HepG2 (cell line): ENCODE measurements around the gene MYCT1. TPM values are rescaled to one million over a fixed set of nuclear protein-coding genes. Genes with fewer than 3 reads are reported as not detected.

Source experiments
- ATAC-seq: fragments of 200-7000 bp; cut with Tn5 transposase; 3 replicates; pipeline ENCODE4 v1.9.1; 2020; ENCODE audit warnings: mild to moderate bottlenecking, moderate library complexity
- BruUV-seq: library from RNA; stranded (reverse); fragments of 400-500 nt; replicated peaks from 2 replicates; lab custom pipeline; 2021; lab: Mats Ljungman, UMichigan
- CTCF ChIA-PET: fragments of 300-600 bp; formaldehyde crosslinking; extraction: SDS; loops from one replicate; lab custom pipeline; 2021; ENCODE audit warnings: low total read pairs, inconsistent platforms, low intra/inter-chr PET ratio; lab: Yijun Ruan, JAX
- POLR2A ChIA-PET: fragments of 350-600 bp; sonication (Branson Sonifier 250); formaldehyde crosslinking; loops from one replicate; lab custom pipeline; 2020; ENCODE audit warnings: antibody characterized with exemption, inconsistent platforms; lab: Yijun Ruan, JAX
- DNase-seq: peaks from one replicate; pipeline ENCODE4 v3.0.0-alpha.2; 2015; ENCODE audit warnings: low spot score
- FAIRE-seq: peaks from 3 replicates; lab custom pipeline; 2011; peaks lifted over from hg19 to GRCh38; lab: Jason Lieb, UNC
- H2AFZ ChIP-seq: one replicate; pipeline ENCODE4 v1.6.1; 2011; ENCODE audit warnings: low read length, inconsistent platforms
- H3K27ac ChIP-seq: fragments of 300-600 bp; 3 replicates; pipeline ENCODE4 v1.8.0; 2011; ENCODE audit warnings: mixed run types, mild to moderate bottlenecking, mixed read lengths, low read length, inconsistent platforms; ENCODE audit not compliant: insufficient read depth; ENCODE audit errors: extremely low read length
- H3K27me3 ChIP-seq, 2 experiments: fragments of 200-600 bp in 1 of 2; 2 replicates in 1 of 2; 3 replicates in 1 of 2; pipeline versions ENCODE4 v1.6.0 to v1.8.0; 2011; ENCODE audit warnings: low read length in 2 of 2, mild to moderate bottlenecking in 2 of 2, moderate library complexity in 2 of 2, inconsistent platforms in 1 of 2; ENCODE audit not compliant: insufficient read depth in 2 of 2, control insufficient read depth in 1 of 2
- H3K36me3 ChIP-seq, 2 experiments: fragments of 200-600 bp in 1 of 2; replicated peaks in 1 of 2; 2 replicates in 1 of 2; 3 replicates in 1 of 2; pipeline versions ENCODE4 v1.5.1 to v1.8.0; 2011; ENCODE audit warnings: low read length in 2 of 2, inconsistent platforms in 1 of 2; ENCODE audit not compliant: insufficient read depth in 2 of 2, control insufficient read depth in 1 of 2
- H3K4me1 ChIP-seq: 2 replicates; pipeline ENCODE4 v1.5.1; 2012; ENCODE audit warnings: low read length, inconsistent platforms; ENCODE audit not compliant: insufficient read depth
- H3K4me2 ChIP-seq: 2 replicates; pipeline ENCODE4 v1.6.0; 2011; ENCODE audit warnings: low read depth, low read length, inconsistent platforms
- H3K4me3 ChIP-seq, 3 experiments: fragments of 200-600 bp in 1 of 3; sonication (generic), shearing (Covaris generic) in 1 of 3; replicated peaks in 1 of 3; 2 replicates each; pipeline ENCODE4 v1.5.1; 2011 to 2016; ENCODE audit warnings: low read length in 3 of 3, inconsistent platforms in 2 of 3, low read depth in 2 of 3, mild to moderate bottlenecking in 2 of 3, control low read depth in 1 of 3, mixed read lengths in 1 of 3; ENCODE audit not compliant: insufficient read depth in 1 of 3
- H3K79me2 ChIP-seq: one replicate; pipeline ENCODE4 v1.6.1; 2011; ENCODE audit warnings: low read length, inconsistent platforms; ENCODE audit not compliant: insufficient read depth
- H3K9ac ChIP-seq: 2 replicates; pipeline ENCODE4 v1.6.0; 2011; ENCODE audit warnings: mild to moderate bottlenecking, low read depth, low read length, inconsistent platforms; ENCODE audit not compliant: insufficient read depth
- H3K9me3 ChIP-seq: 2 replicates; pipeline ENCODE4 v1.5.1; 2012; ENCODE audit warnings: mild to moderate bottlenecking, low read length
- H4K20me1 ChIP-seq: 2 replicates; pipeline ENCODE4 v1.6.0; 2011; ENCODE audit warnings: inconsistent platforms, mild to moderate bottlenecking, low read length, moderate library complexity; ENCODE audit not compliant: insufficient read depth
- CEBPG ChIP-seq: IDR thresholded peaks from 2 replicates; pipeline ENCODE4 v1.6.1; 2016
- ERF ChIP-seq: IDR thresholded peaks from 2 replicates; pipeline ENCODE4 v1.6.1; 2018; ENCODE audit warnings: missing biosample characterization, missing genetic modification reagents
- FOXA1 ChIP-seq, 2 experiments: fragments of 450-650 bp in 1 of 2; sonication (generic) in 1 of 2; formaldehyde crosslinking in 1 of 2; IDR thresholded peaks; 2 replicates each; pipeline versions ENCODE4 v1.4.0 to v1.6.1; 2016 to 2020; ENCODE audit warnings: missing genetic modification reagents in 1 of 2
- HMG20A ChIP-seq: IDR thresholded peaks from 2 replicates; pipeline ENCODE4 v1.6.1; 2016; ENCODE audit warnings: borderline replicate concordance
- MYNN ChIP-seq: sonication (generic); formaldehyde crosslinking; IDR thresholded peaks from 2 replicates; pipeline ENCODE4 v1.4.0; 2020; ENCODE audit warnings: mild to moderate bottlenecking, low read depth, missing genetic modification reagents
- PAF1 ChIP-seq: IDR thresholded peaks from 2 replicates; pipeline ENCODE4 v1.6.1; 2016; ENCODE audit warnings: missing genetic modification reagents, missing compliant biosample characterization
- STAG1 ChIP-seq: sonication (generic); formaldehyde crosslinking; IDR thresholded peaks from 2 replicates; pipeline ENCODE4 v1.4.0; 2020; ENCODE audit warnings: missing genetic modification reagents
- ZFP37 ChIP-seq: sonication (generic); formaldehyde crosslinking; IDR thresholded peaks from 2 replicates; pipeline ENCODE4 v1.4.0; 2020; ENCODE audit warnings: missing genetic modification reagents, borderline replicate concordance
- ZFP62 ChIP-seq: sonication (generic); formaldehyde crosslinking; IDR thresholded peaks from 2 replicates; pipeline ENCODE4 v1.4.0; 2020; ENCODE audit warnings: missing genetic modification reagents
- ZNF335 ChIP-seq: sonication (generic); formaldehyde crosslinking; IDR thresholded peaks from 2 replicates; pipeline ENCODE4 v1.4.0; 2020; ENCODE audit warnings: missing genetic modification reagents
- ZNF432 ChIP-seq: sonication (generic); formaldehyde crosslinking; IDR thresholded peaks from 2 replicates; pipeline ENCODE4 v1.5.0; 2020; ENCODE audit warnings: missing genetic modification reagents, mild to moderate bottlenecking, borderline replicate concordance
- ZNF552 ChIP-seq: sonication (generic); formaldehyde crosslinking; IDR thresholded peaks from 2 replicates; pipeline ENCODE4 v1.9.0; 2022; ENCODE audit warnings: missing genetic modification reagents, mild to moderate bottlenecking, borderline replicate concordance
- WGBS: methylation state at CpG from one replicate; pipeline ENCODE4 v1.1.6; 2017; ENCODE audit warnings: low lambda C conversion rate; 5-methylcytosine and 5-hydroxymethylcytosine counted together
- in situ Hi-C: cut with HindIII; loops from 2 replicates; pipeline ENCODE4 v1.10.0; 2017; ENCODE audit warnings: low pct_unique_long_range_greater_than_20kb; ENCODE audit not compliant: extremely low pct_ligation_motif_present
- intact Hi-C: fragments of 100-400 bp; cut with micrococcal nuclease; formaldehyde crosslinking; loops from one replicate; pipeline ENCODE4 v1.10.0; 2022; ENCODE audit not compliant: unreplicated experiment
- polyA plus RNA-seq, 8 experiments: library from polyadenylated mRNA; depleted of rRNA in 3 of 8; stranded (reverse) in 7 of 8; unstranded in 1 of 8; fragments of >200 nt; fragmentation: Illumina TruSeq in 4 of 8; extraction: Trizol in 4 of 8; gene quantifications; 2 replicates each; pipeline versions ENCODE4 v1.2.1 to v1.2.3, GENCODE V29; 2011 to 2016; ENCODE audit warnings: low read depth in 4 of 8, missing spikeins in 1 of 8, mixed read lengths in 1 of 8; ENCODE audit not compliant: insufficient read depth in 1 of 8
- total RNA-seq, 5 experiments: library from RNA; depleted of rRNA; stranded (reverse); fragments of >200 nt; fragmentation: Illumina TruSeq; extraction: Trizol; gene quantifications; 2 replicates each; pipeline ENCODE4 v1.2.3, GENCODE V29; 2016; ENCODE audit warnings: low read depth in 1 of 5
- TF ChIP-seq, protein P1 (sequence below): sonication (generic); formaldehyde crosslinking; IDR thresholded peaks from 2 replicates; pipeline ENCODE4 v1.4.0; 2020; ENCODE audit warnings: missing genetic modification reagents
- TF ChIP-seq, protein P2 (sequence below): sonication (generic); formaldehyde crosslinking; IDR thresholded peaks from 2 replicates; pipeline ENCODE4 v1.4.0; 2020; ENCODE audit warnings: missing genetic modification reagents
- TF ChIP-seq, protein P3 (sequence below): sonication (generic); formaldehyde crosslinking; IDR thresholded peaks from 2 replicates; pipeline ENCODE4 v1.8.1; 2023; ENCODE audit warnings: mild to moderate bottlenecking, inconsistent platforms, moderate library complexity, missing genetic modification reagents, borderline replicate concordance

MYCT1 gene
- total and polyA plus RNA-seq, 2 of the 13 experiments (the other 11 are each of a cell fraction or from before 2014, with no cell fraction given) = not detected

DNA sequence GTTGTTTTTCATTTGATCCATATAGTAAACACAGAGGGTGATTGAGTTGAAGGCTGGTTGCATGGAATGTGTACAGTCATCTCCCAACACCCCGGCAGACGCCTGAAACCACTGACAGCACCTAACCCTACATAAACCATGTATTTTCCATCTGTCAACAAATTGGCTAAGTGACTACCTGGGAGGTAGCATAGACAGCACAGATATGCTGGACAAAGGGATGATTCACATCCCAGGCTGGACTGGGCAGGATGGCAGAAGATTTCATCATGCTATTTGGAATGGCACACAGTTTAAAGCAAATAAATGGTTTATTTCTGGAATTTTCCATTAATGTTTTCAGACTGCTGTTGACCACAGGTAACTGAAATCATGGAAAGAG, 48.5 kb downstream of the MYCT1 start (continued):
- TF ChIP-seq HMG20A (CRISPR knock-in tag) (peak; percentile 50; the same call in 1 of the 2 replicates), CEBPG (CRISPR knock-in tag) (peak; percentile 71), FOXA1 (IDR thresholded peaks at IDR 0.05) (no peak), FOXA1 (CRISPR knock-in tag; IDR thresholded peaks at IDR 0.05) (peak; percentile 37; the same call in 1 of the 2 replicates)
- TF ChIP-seq, protein P1, sequence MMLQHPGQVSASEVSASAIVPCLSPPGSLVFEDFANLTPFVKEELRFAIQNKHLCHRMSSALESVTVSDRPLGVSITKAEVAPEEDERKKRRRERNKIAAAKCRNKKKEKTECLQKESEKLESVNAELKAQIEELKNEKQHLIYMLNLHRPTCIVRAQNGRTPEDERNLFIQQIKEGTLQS (CRISPR knock-in tag) = peak; percentile 53; the same call in 1 of the 2 replicates

DNA sequence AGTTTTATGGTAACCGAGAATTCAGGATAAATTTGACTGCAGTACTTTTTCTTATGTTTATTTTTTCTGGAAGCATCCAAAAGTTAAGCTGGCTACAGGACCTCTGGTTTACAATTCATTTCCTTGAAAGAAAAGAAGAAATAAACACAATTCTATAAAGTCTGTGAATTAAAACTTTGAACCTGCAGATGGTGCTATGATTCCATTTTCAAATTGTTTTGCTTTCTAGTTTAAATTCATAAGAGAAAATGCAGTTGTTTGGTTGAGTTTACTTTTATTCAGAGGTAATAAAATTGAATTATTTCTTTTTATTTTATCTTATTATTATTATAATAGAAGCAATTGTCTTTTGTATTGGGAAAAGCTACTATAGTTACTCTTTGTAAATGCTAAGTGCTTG, 51.1 kb downstream of the MYCT1 start:
- H3K79me2 ChIP-seq = no peaks in the 10 kb centered on the region
- in situ Hi-C loops = loop anchor here (10.0 kb wide), 1 partner anchor 206 kb away; no protein-coding TSS in a partner anchor
- H3K4me2 ChIP-seq = no peak overlapping the region
- H3K4me1 ChIP-seq = peaks cover 10% of the 10 kb centered on the region; the same call in 1 of the 2 replicates
- POLR2A ChIA-PET = no interaction called here
- no peak overlapping the region for H3K27ac ChIP-seq
- H3K4me3 ChIP-seq = no peak overlapping the region
- BruUV-seq = no TSS peak
- 0% methylated on average over 1 of the region's 1 CpG for WGBS
- H3K9ac ChIP-seq = no peak overlapping the region
- CTCF ChIA-PET = interaction anchor here (1.5 kb wide), 1 partner anchor 148 kb away, joined by 6 read pairs; no protein-coding TSS in a partner anchor
- no peaks in the 10 kb centered on the region for H3K36me3 ChIP-seq
- no peaks in the 10 kb centered on the region; a peak in 1 of 5 replicates for H3K27me3 ChIP-seq
- intact Hi-C loops = loop anchor here (2.0 to 10.0 kb wide), 3 partner anchors 116 to 200 kb away; no protein-coding TSS in a partner anchor
- no peaks in the 10 kb centered on the region for H4K20me1 ChIP-seq
- ATAC-seq (no peak), DNase-seq (no peak), FAIRE-seq (no peak)
- H2AFZ ChIP-seq = no peak overlapping the region
- no peaks in the 10 kb centered on the region for H3K9me3 ChIP-seq
- 0 out of 2 replicates have a peak, but pooled peaks have one; percentile 6 for TF ChIP-seq STAG1 (CRISPR knock-in tag)
- TF ChIP-seq ERF (CRISPR knock-in tag) = no peak

DNA sequence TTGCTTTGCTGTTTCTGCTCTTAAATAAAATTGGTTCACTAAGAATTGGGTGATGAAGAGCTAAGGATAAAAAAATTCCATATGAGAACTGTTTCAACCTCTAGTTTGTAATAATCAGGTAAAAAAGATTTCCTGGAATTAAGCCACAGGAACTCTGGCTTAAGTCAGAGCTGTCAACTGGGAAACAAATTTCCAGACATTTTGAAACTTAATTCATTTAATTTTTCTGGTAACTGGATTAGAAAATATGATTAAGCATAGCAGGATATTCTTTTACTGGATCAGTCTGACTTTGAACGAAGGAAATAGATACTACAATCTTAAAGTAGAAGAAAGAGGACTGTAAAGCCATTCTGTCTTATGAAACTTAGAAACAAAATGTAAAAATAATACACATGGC, 51.6 kb downstream of the MYCT1 start:
- H3K36me3 ChIP-seq = no peaks in the 10 kb centered on the region
- DNase-seq (no peak), FAIRE-seq (no peak), ATAC-seq (no peak)
- H3K27ac ChIP-seq = no peak overlapping the region
- no peak overlapping the region for H2AFZ ChIP-seq
- H3K27me3 ChIP-seq = no peaks in the 10 kb centered on the region; a peak in 1 of 5 replicates
- ChIA-PET CTCF (interaction anchor here (1.5 kb wide), 1 partner anchor 148 kb away, joined by 6 read pairs; no protein-coding TSS in a partner anchor), POLR2A (no interaction called here)
- no peak overlapping the region for H3K9ac ChIP-seq
- in situ Hi-C loops = loop anchor here (10.0 kb wide), 1 partner anchor 205 kb away; no protein-coding TSS in a partner anchor
- H3K79me2 ChIP-seq = no peaks in the 10 kb centered on the region
- TF ChIP-seq ZNF552 (no peak), ZNF335 (CRISPR knock-in tag) (no peak), MYNN (CRISPR knock-in tag) (no peak), ZFP62 (CRISPR knock-in tag) (no peak), ZFP37 (CRISPR knock-in tag) (no peak), ZNF432 (CRISPR knock-in tag) (no peak), PAF1 (CRISPR knock-in tag) (no peak)
- TF ChIP-seq, protein P2, sequence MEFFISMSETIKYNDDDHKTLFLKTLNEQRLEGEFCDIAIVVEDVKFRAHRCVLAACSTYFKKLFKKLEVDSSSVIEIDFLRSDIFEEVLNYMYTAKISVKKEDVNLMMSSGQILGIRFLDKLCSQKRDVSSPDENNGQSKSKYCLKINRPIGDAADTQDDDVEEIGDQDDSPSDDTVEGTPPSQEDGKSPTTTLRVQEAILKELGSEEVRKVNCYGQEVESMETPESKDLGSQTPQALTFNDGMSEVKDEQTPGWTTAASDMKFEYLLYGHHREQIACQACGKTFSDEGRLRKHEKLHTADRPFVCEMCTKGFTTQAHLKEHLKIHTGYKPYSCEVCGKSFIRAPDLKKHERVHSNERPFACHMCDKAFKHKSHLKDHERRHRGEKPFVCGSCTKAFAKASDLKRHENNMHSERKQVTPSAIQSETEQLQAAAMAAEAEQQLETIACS (CRISPR knock-in tag) = no peak
- TF ChIP-seq, protein P3, sequence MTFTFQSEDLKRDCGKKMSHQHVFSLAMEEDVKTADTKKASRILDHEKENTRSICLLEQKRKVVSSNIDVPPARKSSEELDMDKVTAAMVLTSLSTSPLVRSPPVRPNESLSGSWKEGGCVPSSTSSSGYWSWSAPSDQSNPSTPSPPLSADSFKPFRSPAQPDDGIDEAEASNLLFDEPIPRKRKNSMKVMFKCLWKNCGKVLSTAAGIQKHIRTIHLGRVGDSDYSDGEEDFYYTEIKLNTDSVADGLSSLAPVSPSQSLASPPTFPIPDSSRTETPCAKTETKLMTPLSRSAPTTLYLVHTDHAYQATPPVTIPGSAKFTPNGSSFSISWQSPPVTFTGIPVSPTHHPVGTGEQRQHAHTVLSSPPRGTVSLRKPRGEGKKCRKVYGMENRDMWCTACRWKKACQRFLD = no peak
- BruUV-seq = no TSS peak
- intact Hi-C loops = loop anchor here (2.0 to 10.0 kb wide), 3 partner anchors 115 to 199 kb away; no protein-coding TSS in a partner anchor
- WGBS = 0% methylated on average over 1 of the region's 1 CpG
- H4K20me1 ChIP-seq = no peaks in the 10 kb centered on the region
- H3K4me2 ChIP-seq = no peak overlapping the region
- H3K4me1 ChIP-seq = peaks cover 10% of the 10 kb centered on the region; the same call in 1 of the 2 replicates
- H3K9me3 ChIP-seq = no peaks in the 10 kb centered on the region
- H3K4me3 ChIP-seq = no peak overlapping the region
